Chondrocyte (in vitro differentiated cells): ENCODE data around the gene DCLK2. TPM values are rescaled to one million over a fixed set of nuclear protein-coding genes. Genes with fewer than 3 reads are reported as not detected.
"Not testable (repeated sequence)": the region's sequence is repeated elsewhere in the genome, so short reads cannot be mapped to it uniquely, and the experiment has no call there.

Experiments used
- DNase-seq: peaks from one replicate; pipeline ENCODE4 v3.0.0; 2021; ENCODE audit warnings: mixed read lengths, low spot score
- H3K27ac Mint-ChIP-seq: one replicate; pipeline ENCODE4 v1.8.0; 2021; ENCODE audit warnings: mild to moderate bottlenecking, moderate library complexity, mixed read lengths; ENCODE audit not compliant: unreplicated experiment
- H3K27me3 Mint-ChIP-seq: 2 replicates; pipeline ENCODE4 v1.8.0; 2021; ENCODE audit warnings: low read depth, mixed read lengths
- H3K36me3 Mint-ChIP-seq: 2 replicates; pipeline ENCODE4 v1.8.0; 2021; ENCODE audit warnings: low read depth, mixed read lengths
- H3K4me1 Mint-ChIP-seq: 2 replicates; pipeline ENCODE4 v1.8.0; 2021; ENCODE audit warnings: low read depth, mild to moderate bottlenecking, mixed read lengths
- H3K4me3 Mint-ChIP-seq: one replicate; pipeline ENCODE4 v1.8.0; 2021; ENCODE audit warnings: mild to moderate bottlenecking, moderate library complexity, mixed read lengths; ENCODE audit not compliant: unreplicated experiment
- H3K9me3 Mint-ChIP-seq: 2 replicates; pipeline ENCODE4 v1.8.0; 2021; ENCODE audit warnings: low read depth, mixed read lengths
- total RNA-seq: library from RNA; stranded (reverse); gene quantifications from 3 replicates; pipeline ENCODE4 v1.2.1, GENCODE V29; 2021
- TF ChIP-seq, protein P1 (sequence below): fragments of 200-600 bp; sonication (generic); IDR thresholded peaks from 2 replicates; pipeline ENCODE4 v1.5.0; 2021; ENCODE audit warnings: antibody characterized with exemption, mild to moderate bottlenecking, moderate library complexity

The DCLK2 gene
- total RNA-seq, 1 donor from 2014 or later: 20.0 TPM

- DNase-seq: no peak
- H3K27me3 Mint-ChIP-seq: no peaks in the 10 kb centered on the region
- peaks cover 8% of the 10 kb centered on the region for H3K36me3 Mint-ChIP-seq
- H3K27ac Mint-ChIP-seq: no peak overlapping the region
- no peak overlapping the region for H3K4me3 Mint-ChIP-seq
- TF ChIP-seq, protein P1, sequence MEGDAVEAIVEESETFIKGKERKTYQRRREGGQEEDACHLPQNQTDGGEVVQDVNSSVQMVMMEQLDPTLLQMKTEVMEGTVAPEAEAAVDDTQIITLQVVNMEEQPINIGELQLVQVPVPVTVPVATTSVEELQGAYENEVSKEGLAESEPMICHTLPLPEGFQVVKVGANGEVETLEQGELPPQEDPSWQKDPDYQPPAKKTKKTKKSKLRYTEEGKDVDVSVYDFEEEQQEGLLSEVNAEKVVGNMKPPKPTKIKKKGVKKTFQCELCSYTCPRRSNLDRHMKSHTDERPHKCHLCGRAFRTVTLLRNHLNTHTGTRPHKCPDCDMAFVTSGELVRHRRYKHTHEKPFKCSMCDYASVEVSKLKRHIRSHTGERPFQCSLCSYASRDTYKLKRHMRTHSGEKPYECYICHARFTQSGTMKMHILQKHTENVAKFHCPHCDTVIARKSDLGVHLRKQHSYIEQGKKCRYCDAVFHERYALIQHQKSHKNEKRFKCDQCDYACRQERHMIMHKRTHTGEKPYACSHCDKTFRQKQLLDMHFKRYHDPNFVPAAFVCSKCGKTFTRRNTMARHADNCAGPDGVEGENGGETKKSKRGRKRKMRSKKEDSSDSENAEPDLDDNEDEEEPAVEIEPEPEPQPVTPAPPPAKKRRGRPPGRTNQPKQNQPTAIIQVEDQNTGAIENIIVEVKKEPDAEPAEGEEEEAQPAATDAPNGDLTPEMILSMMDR: no peak
- no peaks in the 10 kb centered on the region for H3K9me3 Mint-ChIP-seq
- H3K4me1 Mint-ChIP-seq: peaks cover 18% of the 10 kb centered on the region
Observed at GRCh38 chr4:150161109-150161508, 82.9 kb downstream of the DCLK2 start.

GRCh38 chr4:150162020-150162419, 83.8 kb downstream of the DCLK2 start:
- not testable (repeated sequence) for H3K36me3 Mint-ChIP-seq, DNase-seq, H3K9me3 Mint-ChIP-seq, H3K4me3 Mint-ChIP-seq, H3K27me3 Mint-ChIP-seq, H3K27ac Mint-ChIP-seq
- H3K4me1 Mint-ChIP-seq: peaks cover 22% of the 10 kb centered on the region

GRCh38 chr4:150164055-150164454, 85.8 kb downstream of the DCLK2 start:
- no peak overlapping the region for H3K27ac Mint-ChIP-seq

DNA sequence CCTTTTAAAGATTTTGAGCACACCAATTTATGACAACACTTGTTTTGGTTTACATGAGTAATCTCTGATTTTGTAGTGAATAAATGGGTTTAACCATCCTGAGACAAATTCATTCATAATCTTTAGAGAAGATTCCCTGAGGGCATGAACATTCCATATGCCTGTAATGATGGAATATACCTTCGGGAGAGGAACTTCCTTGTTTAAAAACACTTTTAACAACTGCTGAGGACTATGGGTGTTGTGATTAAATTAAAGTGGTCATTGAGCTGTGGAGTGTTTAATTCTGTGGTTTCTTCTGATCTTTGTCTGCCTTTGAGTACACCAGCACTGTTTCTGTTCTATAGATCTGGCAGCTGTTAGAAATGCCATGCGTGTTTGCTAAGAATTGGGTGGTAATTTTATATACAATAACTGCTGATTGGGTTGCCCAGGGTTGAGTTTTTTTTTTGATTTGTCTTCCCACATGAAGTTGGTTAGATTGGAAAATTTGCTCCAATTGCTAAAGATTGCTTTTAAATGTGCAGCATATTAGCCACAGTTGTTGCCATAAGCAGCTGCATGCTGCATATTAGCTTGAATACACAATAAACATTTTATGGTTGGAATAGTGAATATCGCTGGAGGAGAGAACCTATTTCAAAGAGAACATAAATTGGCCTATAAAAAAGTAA, 86.8 kb downstream of the DCLK2 start:
- no peak for DNase-seq
- Mint-ChIP-seq H3K36me3 (peaks cover 8% of the 10 kb centered on the region), H3K27ac (no peak overlapping the region), H3K4me3 (no peak overlapping the region), H3K27me3 (no peaks in the 10 kb centered on the region), H3K4me1 (peaks cover 25% of the 10 kb centered on the region), H3K9me3 (no peaks in the 10 kb centered on the region)
- TF ChIP-seq, protein P1: no peak

More at GRCh38 chr4:150164055-150164454, 85.8 kb downstream of the DCLK2 start:
- no peak for DNase-seq
- Mint-ChIP-seq H3K9me3 (no peaks in the 10 kb centered on the region), H3K4me3 (no peak overlapping the region), H3K4me1 (peaks cover 25% of the 10 kb centered on the region), H3K36me3 (peaks cover 8% of the 10 kb centered on the region), H3K27me3 (no peaks in the 10 kb centered on the region)
- TF ChIP-seq, protein P1: no peak

GRCh38 chr4:150167054-150167453, 88.8 kb downstream of the DCLK2 start:
- Mint-ChIP-seq H3K4me3 (no peak overlapping the region), H3K4me1 (peaks cover 35% of the 10 kb centered on the region), H3K27ac (peak overlapping the region; percentile 6), H3K27me3 (no peaks in the 10 kb centered on the region), H3K36me3 (peaks cover 8% of the 10 kb centered on the region), H3K9me3 (no peaks in the 10 kb centered on the region)
- DNase-seq: no peak
- TF ChIP-seq, protein P1: no peak

DNA sequence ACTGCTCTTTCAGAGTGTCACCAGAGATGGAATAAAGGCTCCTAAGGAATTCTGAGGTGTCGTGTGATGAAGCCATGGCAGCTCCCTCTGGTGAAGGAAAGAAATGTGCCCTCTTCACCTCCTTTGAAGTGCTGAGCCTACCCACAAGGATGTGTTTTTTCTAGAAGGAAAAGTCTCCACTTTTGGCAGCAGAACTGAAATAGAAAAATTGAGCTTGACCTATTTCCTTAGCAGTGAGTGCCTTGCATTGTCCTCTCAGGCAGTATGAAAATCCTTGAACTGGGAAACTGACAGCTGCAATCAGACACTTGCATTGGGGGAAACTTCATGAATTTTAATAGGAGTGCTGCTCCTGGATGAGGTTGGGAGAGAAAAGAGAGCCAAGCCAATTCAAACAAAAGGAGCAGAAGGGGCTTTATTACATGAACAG, 95.2 kb downstream of the DCLK2 start:
- H3K36me3 Mint-ChIP-seq: no peaks in the 10 kb centered on the region
- no peak for DNase-seq
- H3K27ac Mint-ChIP-seq: peak overlapping the region; percentile 66
- H3K4me3 Mint-ChIP-seq: no peak overlapping the region
- no peaks in the 10 kb centered on the region for H3K9me3 Mint-ChIP-seq
- peaks cover 69% of the 10 kb centered on the region for H3K4me1 Mint-ChIP-seq
- TF ChIP-seq, protein P1: peak; percentile 10
- H3K27me3 Mint-ChIP-seq: no peaks in the 10 kb centered on the region
